Liver (tissue), 9 donors: ENCODE results near the gene FMN2. TPM values are rescaled to one million over a fixed set of nuclear protein-coding genes. Genes with fewer than 3 reads are reported as not detected.

Source experiments
- DNase-seq: peaks from one replicate; pipeline ENCODE4 v3.0.0-alpha.2; 2017; ENCODE audit warnings: low spot score
- H3K27ac ChIP-seq, 2 donors: one replicate each; pipeline ENCODE4 v1.7.0; 2013; ENCODE audit warnings: inconsistent platforms in 2 of 2, low read length in 2 of 2, control low read depth in 1 of 2, low read depth in 1 of 2, mild to moderate bottlenecking in 1 of 2
- H3K27me3 ChIP-seq, 4 donors: one replicate each; pipeline versions ENCODE4 v1.6.1 to v1.7.0; 2013; ENCODE audit warnings: low read length in 3 of 4, inconsistent platforms in 1 of 4, mild to moderate bottlenecking in 1 of 4, moderate library complexity in 1 of 4; ENCODE audit not compliant: control insufficient read depth in 4 of 4, insufficient read depth in 4 of 4
- H3K36me3 ChIP-seq, 4 donors: one replicate each; pipeline versions ENCODE4 v1.6.1 to v1.7.0; 2013; ENCODE audit warnings: low read length in 3 of 4, mild to moderate bottlenecking in 3 of 4, low read depth in 1 of 4, moderate library complexity in 1 of 4; ENCODE audit not compliant: control insufficient read depth in 4 of 4, insufficient read depth in 3 of 4
- H3K4me1 ChIP-seq, 4 donors: one replicate each; pipeline versions ENCODE4 v1.6.1 to v1.7.0; 2013; ENCODE audit warnings: low read length in 3 of 4, mild to moderate bottlenecking in 3 of 4, moderate library complexity in 1 of 4; ENCODE audit not compliant: control insufficient read depth in 4 of 4, insufficient read depth in 4 of 4
- H3K4me3 ChIP-seq, 3 donors: one replicate each; pipeline versions ENCODE4 v1.6.1 to v1.7.0; 2013; ENCODE audit warnings: low read length in 3 of 3, control low read depth in 1 of 3, low read depth in 1 of 3, mild to moderate bottlenecking in 1 of 3
- H3K9ac ChIP-seq, 2 donors: one replicate each; pipeline ENCODE4 v1.7.0; 2013; ENCODE audit warnings: low read length in 2 of 2, mild to moderate bottlenecking in 2 of 2, moderate library complexity in 2 of 2, control low read depth in 1 of 2, low read depth in 1 of 2
- H3K9me3 ChIP-seq, 4 donors: one replicate each; pipeline versions ENCODE4 v1.6.1 to v1.7.0; 2013; ENCODE audit warnings: low read length in 3 of 4; ENCODE audit not compliant: control insufficient read depth in 4 of 4
- ATF3 ChIP-seq: IDR thresholded peaks from 2 replicates; pipeline ENCODE4 v1.6.1; 2016; ENCODE audit warnings: antibody characterized with exemption
- EGR1 ChIP-seq, 2 donors: IDR thresholded peaks; 2 replicates each; pipeline ENCODE4 v1.6.1; 2016 to 2018; ENCODE audit warnings: antibody characterized with exemption in 2 of 2, low read depth in 2 of 2
- FOXA1 ChIP-seq: IDR thresholded peaks from 2 replicates; pipeline ENCODE4 v1.6.1; 2016; ENCODE audit warnings: antibody characterized with exemption
- FOXA2 ChIP-seq: IDR thresholded peaks from 2 replicates; pipeline ENCODE4 v1.6.1; 2016; ENCODE audit warnings: antibody characterized with exemption
- GABPA ChIP-seq, 2 donors: IDR thresholded peaks in 1 of 2; conservative IDR thresholded peaks in 1 of 2; 2 replicates each; pipeline ENCODE4 v1.6.1; 2016; ENCODE audit warnings: antibody characterized with exemption in 2 of 2, mild to moderate bottlenecking in 1 of 2, moderate library complexity in 1 of 2
- HNF4A ChIP-seq, 2 donors: conservative IDR thresholded peaks; 2 replicates each; pipeline ENCODE4 v1.6.1; 2016; ENCODE audit warnings: antibody characterized with exemption in 2 of 2, mild to moderate bottlenecking in 2 of 2
- HNF4G ChIP-seq: IDR thresholded peaks from 2 replicates; pipeline ENCODE4 v1.6.1; 2016; ENCODE audit warnings: antibody characterized with exemption
- JUND ChIP-seq, 2 donors: IDR thresholded peaks; 2 replicates each; pipeline ENCODE4 v1.6.1; 2016; ENCODE audit warnings: antibody characterized with exemption in 2 of 2
- MAX ChIP-seq: IDR thresholded peaks from 2 replicates; pipeline ENCODE4 v1.6.1; 2016; ENCODE audit warnings: antibody characterized with exemption
- NR2F2 ChIP-seq: IDR thresholded peaks from 2 replicates; pipeline ENCODE4 v1.6.1; 2016; ENCODE audit warnings: antibody characterized with exemption
- RAD21 ChIP-seq, 2 donors: IDR thresholded peaks; 2 replicates each; pipeline ENCODE4 v1.6.1; 2016; ENCODE audit warnings: antibody characterized with exemption in 2 of 2, mild to moderate bottlenecking in 2 of 2
- RXRA ChIP-seq, 2 donors: IDR thresholded peaks; 2 replicates each; pipeline ENCODE4 v1.6.1; 2017 to 2018; ENCODE audit warnings: antibody characterized with exemption in 2 of 2, mild to moderate bottlenecking in 1 of 2
- SP1 ChIP-seq: IDR thresholded peaks from 2 replicates; pipeline ENCODE4 v1.6.1; 2018; ENCODE audit warnings: antibody characterized with exemption, mild to moderate bottlenecking
- YY1 ChIP-seq: IDR thresholded peaks from 2 replicates; pipeline ENCODE4 v1.6.1; 2016; ENCODE audit warnings: antibody characterized with exemption, mild to moderate bottlenecking
- ZBTB33 ChIP-seq: IDR thresholded peaks from 2 replicates; pipeline ENCODE4 v1.6.1; 2016; ENCODE audit warnings: antibody characterized with exemption
- WGBS: extraction: QIAGEN DNeasy Blood & Tissue Kit; methylation state at CpG from one replicate; pipeline ENCODE4 v1.1.7; 2013; 5-methylcytosine and 5-hydroxymethylcytosine counted together
- polyA plus RNA-seq, 2 donors: library from polyadenylated mRNA; stranded (reverse) in 1 of 2; unstranded in 1 of 2; fragments of 200-250 nt in 1 of 2; fragments of >200 nt in 1 of 2; fragmentation: Nextera tagmentation in 1 of 2; extraction: Ambion mirVana in 1 of 2; gene quantifications; one replicate each; pipeline versions ENCODE4 v1.2.1 to v1.2.3, GENCODE V29; 2013 to 2015
- total RNA-seq, 2 donors: library from RNA; depleted of rRNA; stranded (reverse); fragments of >200 nt; gene quantifications; one replicate each; pipeline ENCODE4 v1.2.3, GENCODE V29; 2014
- TF ChIP-seq, protein P1 (sequence below): IDR thresholded peaks from 2 replicates; pipeline ENCODE4 v1.6.1; 2016; ENCODE audit warnings: antibody characterized with exemption, mild to moderate bottlenecking
- TF ChIP-seq, protein P2 (sequence below): fragments of 150-350 bp; IDR thresholded peaks from 2 replicates; pipeline ENCODE4 v1.5.1; 2017; ENCODE audit warnings: improper control_type of control experiment, low read depth, low read length; ENCODE audit not compliant: missing input control
- donor health status: healthy.
- donor health status: healthy.
- donor health status: healthy.
- donor health status: healthy.
- donor health status: healthy.

Gene FMN2
- total and polyA plus RNA-seq, 4 donors = 0.17 TPM; not detected in 3

DNA sequence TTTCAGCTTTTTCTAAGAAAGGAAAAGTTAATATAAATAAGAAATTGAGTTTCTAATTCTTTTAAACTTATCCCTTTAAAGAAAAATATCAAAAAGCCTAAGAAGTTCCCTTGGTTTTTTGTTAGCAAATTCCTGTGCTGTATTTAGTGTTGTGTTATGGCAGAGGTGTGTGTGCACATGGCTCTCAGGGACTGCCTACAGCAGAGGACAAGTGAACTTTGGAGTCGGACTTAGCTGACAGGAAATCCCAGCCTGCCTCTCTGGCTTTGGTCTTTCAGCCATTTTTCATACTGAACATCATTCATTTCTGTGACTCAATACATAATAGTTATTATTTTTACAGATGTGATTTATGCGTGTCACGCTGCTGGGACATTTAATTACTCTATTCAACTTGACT lies 149.6 kb downstream of the FMN2 start (continued):
- TF ChIP-seq HNF4G (no peak), YY1 (no peak)

- H3K9me3 ChIP-seq = no peaks in the 10 kb centered on the region
- WGBS = 57% methylated on average over 5 of the region's 5 CpGs
- TF ChIP-seq YY1 = no peak
- no peak for TF ChIP-seq FOXA2
- no peak for TF ChIP-seq JUND (IDR thresholded peaks at IDR 0.05)
- no peak for TF ChIP-seq MAX
- TF ChIP-seq ATF3 = no peak
- no peak for TF ChIP-seq SP1
- no peak for TF ChIP-seq HNF4A (conservative IDR thresholded peaks at IDR 0.05)
Measured at GRCh38 chr1:240242601-240243144, 151.0 kb downstream of the FMN2 start.

DNA sequence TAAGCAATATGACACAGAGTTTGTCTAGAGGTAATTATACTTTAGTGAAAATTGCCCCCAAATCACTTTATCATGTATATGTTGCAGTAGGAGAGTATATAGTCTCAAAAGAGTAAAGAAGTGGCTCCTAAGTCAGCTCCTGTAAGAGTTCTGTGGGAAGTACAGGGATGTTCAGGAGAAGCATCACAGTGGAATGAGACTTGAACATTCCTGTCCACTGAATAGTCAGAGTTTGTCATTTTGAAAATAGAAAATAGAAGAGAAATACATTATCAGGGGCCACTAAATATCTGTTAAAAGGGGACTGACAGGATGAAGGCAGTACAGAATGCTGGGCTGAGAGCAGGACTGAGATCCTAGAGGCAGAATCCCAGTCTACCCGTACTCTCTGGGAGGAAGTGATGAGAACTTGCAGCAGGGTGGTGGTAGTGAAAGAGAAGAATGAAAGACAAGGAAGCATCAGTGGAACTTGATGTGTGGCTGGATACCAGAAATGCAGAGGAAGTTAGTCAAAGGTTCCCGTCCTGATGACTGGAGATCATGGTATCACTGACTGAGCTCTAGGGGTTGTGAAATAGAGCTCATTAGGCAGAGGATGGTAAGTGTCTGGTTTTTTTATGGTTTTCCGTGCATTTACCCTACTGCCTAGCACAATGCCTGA lies 153.4 kb downstream of the FMN2 start:
- Histone ChIP-seq H3K9me3 (no peaks in the 10 kb centered on the region), H3K27me3 (peaks cover 0 to 4% (median 0%) of the 10 kb centered on the region in 4 donors), H3K9ac (no peak overlapping the region), H3K27ac (no peak overlapping the region), H3K4me1 (no peaks in the 10 kb centered on the region), H3K4me3 (no peak overlapping the region), H3K36me3 (no peaks in the 10 kb centered on the region)
- 68% methylated on average over 3 of the region's 3 CpGs for WGBS
- DNase-seq = no peak
- TF ChIP-seq, protein P1, sequence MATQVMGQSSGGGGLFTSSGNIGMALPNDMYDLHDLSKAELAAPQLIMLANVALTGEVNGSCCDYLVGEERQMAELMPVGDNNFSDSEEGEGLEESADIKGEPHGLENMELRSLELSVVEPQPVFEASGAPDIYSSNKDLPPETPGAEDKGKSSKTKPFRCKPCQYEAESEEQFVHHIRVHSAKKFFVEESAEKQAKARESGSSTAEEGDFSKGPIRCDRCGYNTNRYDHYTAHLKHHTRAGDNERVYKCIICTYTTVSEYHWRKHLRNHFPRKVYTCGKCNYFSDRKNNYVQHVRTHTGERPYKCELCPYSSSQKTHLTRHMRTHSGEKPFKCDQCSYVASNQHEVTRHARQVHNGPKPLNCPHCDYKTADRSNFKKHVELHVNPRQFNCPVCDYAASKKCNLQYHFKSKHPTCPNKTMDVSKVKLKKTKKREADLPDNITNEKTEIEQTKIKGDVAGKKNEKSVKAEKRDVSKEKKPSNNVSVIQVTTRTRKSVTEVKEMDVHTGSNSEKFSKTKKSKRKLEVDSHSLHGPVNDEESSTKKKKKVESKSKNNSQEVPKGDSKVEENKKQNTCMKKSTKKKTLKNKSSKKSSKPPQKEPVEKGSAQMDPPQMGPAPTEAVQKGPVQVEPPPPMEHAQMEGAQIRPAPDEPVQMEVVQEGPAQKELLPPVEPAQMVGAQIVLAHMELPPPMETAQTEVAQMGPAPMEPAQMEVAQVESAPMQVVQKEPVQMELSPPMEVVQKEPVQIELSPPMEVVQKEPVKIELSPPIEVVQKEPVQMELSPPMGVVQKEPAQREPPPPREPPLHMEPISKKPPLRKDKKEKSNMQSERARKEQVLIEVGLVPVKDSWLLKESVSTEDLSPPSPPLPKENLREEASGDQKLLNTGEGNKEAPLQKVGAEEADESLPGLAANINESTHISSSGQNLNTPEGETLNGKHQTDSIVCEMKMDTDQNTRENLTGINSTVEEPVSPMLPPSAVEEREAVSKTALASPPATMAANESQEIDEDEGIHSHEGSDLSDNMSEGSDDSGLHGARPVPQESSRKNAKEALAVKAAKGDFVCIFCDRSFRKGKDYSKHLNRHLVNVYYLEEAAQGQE = no peak
- TF ChIP-seq FOXA1 = no peak
- no peak for TF ChIP-seq ZBTB33
- no peak for TF ChIP-seq RAD21 (IDR thresholded peaks at IDR 0.05)
- no peak for TF ChIP-seq HNF4G
- no peak for TF ChIP-seq EGR1 (IDR thresholded peaks at IDR 0.05; ENCODE audit: low read depth in 2 of 2)
- no peak for TF ChIP-seq FOXA2
- TF ChIP-seq GABPA (IDR thresholded peaks at IDR 0.05 in 1 of 2, conservative IDR thresholded peaks at IDR 0.05 in 1 of 2) = no peak
- no peak for TF ChIP-seq ATF3
- TF ChIP-seq RXRA (IDR thresholded peaks at IDR 0.05) = no peak
- TF ChIP-seq MAX = no peak
- TF ChIP-seq NR2F2 = no peak
- TF ChIP-seq, protein P2, sequence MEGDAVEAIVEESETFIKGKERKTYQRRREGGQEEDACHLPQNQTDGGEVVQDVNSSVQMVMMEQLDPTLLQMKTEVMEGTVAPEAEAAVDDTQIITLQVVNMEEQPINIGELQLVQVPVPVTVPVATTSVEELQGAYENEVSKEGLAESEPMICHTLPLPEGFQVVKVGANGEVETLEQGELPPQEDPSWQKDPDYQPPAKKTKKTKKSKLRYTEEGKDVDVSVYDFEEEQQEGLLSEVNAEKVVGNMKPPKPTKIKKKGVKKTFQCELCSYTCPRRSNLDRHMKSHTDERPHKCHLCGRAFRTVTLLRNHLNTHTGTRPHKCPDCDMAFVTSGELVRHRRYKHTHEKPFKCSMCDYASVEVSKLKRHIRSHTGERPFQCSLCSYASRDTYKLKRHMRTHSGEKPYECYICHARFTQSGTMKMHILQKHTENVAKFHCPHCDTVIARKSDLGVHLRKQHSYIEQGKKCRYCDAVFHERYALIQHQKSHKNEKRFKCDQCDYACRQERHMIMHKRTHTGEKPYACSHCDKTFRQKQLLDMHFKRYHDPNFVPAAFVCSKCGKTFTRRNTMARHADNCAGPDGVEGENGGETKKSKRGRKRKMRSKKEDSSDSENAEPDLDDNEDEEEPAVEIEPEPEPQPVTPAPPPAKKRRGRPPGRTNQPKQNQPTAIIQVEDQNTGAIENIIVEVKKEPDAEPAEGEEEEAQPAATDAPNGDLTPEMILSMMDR = no peak
- no peak for TF ChIP-seq JUND (IDR thresholded peaks at IDR 0.05)
- no peak for TF ChIP-seq HNF4A (conservative IDR thresholded peaks at IDR 0.05)

More at GRCh38 chr1:240242601-240243144, 151.0 kb downstream of the FMN2 start:
- no peak for DNase-seq
- Histone ChIP-seq H3K36me3 (no peaks in the 10 kb centered on the region), H3K4me1 (no peaks in the 10 kb centered on the region), H3K4me3 (no peak overlapping the region), H3K27ac (no peak overlapping the region), H3K27me3 (peaks cover 0 to 4% (median 0%) of the 10 kb centered on the region in 4 donors), H3K9ac (no peak overlapping the region)
